NT2/D1 (cell line): ENCODE data around the gene A4GALT.

ENCODE experiments used
- SUZ12 ChIP-seq: IDR thresholded peaks from 2 replicates; pipeline ENCODE4 v1.6.1; 2011; ENCODE audit not compliant: insufficient read length, insufficient read depth; ENCODE audit errors: extremely low read depth
- YY1 ChIP-seq: IDR thresholded peaks from 2 replicates; pipeline ENCODE4 v1.6.1; 2011; ENCODE audit not compliant: insufficient read length, insufficient read depth

DNA sequence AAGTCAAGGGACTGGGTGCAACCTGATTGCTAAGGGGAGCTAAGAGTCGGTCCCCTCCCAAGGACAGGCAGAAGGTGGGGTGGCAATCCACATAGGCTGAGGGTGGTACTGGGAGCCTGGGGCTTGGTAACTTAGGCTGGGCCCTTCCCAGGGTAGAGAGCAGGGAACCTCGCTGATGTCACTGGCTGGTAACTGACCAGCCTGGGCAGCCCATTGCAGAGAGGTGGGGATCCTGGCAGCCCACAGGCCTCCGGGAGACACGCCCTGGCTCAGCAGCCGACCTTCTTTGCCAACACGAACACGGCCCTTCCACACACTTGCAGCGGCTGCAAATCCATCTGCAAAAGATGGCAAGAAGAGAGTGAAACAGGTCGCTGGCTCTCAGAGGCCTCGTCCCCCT lies 25.4 kb downstream of the A4GALT start:
- TF ChIP-seq YY1 (no peak), SUZ12 (no peak)
